Glutamatergic neuron (in vitro differentiated cells): ENCODE results near the gene HSPB7. TPM values are rescaled to one million over a fixed set of nuclear protein-coding genes. Genes with fewer than 3 reads are reported as not detected.
"Not testable (repeated sequence)": the region's sequence is repeated elsewhere in the genome, so short reads cannot be mapped to it uniquely, and the experiment has no call there.

Experiments
- DNase-seq: peaks from one replicate; pipeline ENCODE4 v3.0.0; 2022
- H3K27ac Mint-ChIP-seq: one replicate; pipeline ENCODE4 v1.8.0; 2020; ENCODE audit warnings: mild to moderate bottlenecking, mixed read lengths, inconsistent platforms; ENCODE audit not compliant: unreplicated experiment
- H3K27me3 Mint-ChIP-seq: one replicate; pipeline ENCODE4 v1.8.0; 2020; ENCODE audit warnings: mild to moderate bottlenecking, moderate library complexity, mixed read lengths, inconsistent platforms; ENCODE audit not compliant: unreplicated experiment
- H3K36me3 Mint-ChIP-seq: one replicate; pipeline ENCODE4 v1.8.0; 2020; ENCODE audit warnings: mild to moderate bottlenecking, mixed read lengths, inconsistent platforms; ENCODE audit not compliant: unreplicated experiment
- H3K4me1 Mint-ChIP-seq: one replicate; pipeline ENCODE4 v1.8.0; 2020; ENCODE audit warnings: mild to moderate bottlenecking, low read depth, mixed read lengths, inconsistent platforms; ENCODE audit not compliant: unreplicated experiment
- H3K4me3 Mint-ChIP-seq: one replicate; pipeline ENCODE4 v1.8.0; 2020; ENCODE audit warnings: mild to moderate bottlenecking, mixed read lengths, inconsistent platforms; ENCODE audit not compliant: unreplicated experiment
- H3K9me3 Mint-ChIP-seq: one replicate; pipeline ENCODE4 v1.8.0; 2020; ENCODE audit warnings: mild to moderate bottlenecking, moderate library complexity, mixed read lengths, inconsistent platforms; ENCODE audit not compliant: unreplicated experiment
- total RNA-seq: library from RNA; stranded (reverse); fragmentation: NEBNext Ultra II Directional; extraction: Animal tissue kit (Norgen Biotek cat#: 25700); gene quantifications from one replicate; pipeline ENCODE4 v1.2.1, GENCODE V29; 2021; ENCODE audit not compliant: unreplicated experiment
- TF ChIP-seq, protein P1 (sequence below): fragments of 200-600 bp; sonication (generic); IDR thresholded peaks from one replicate; pipeline ENCODE4 v1.5.0; 2021; ENCODE audit not compliant: partially characterized antibody, unreplicated experiment

Gene HSPB7
- total RNA-seq, 1 donor from 2014 or later = not detected

DNA sequence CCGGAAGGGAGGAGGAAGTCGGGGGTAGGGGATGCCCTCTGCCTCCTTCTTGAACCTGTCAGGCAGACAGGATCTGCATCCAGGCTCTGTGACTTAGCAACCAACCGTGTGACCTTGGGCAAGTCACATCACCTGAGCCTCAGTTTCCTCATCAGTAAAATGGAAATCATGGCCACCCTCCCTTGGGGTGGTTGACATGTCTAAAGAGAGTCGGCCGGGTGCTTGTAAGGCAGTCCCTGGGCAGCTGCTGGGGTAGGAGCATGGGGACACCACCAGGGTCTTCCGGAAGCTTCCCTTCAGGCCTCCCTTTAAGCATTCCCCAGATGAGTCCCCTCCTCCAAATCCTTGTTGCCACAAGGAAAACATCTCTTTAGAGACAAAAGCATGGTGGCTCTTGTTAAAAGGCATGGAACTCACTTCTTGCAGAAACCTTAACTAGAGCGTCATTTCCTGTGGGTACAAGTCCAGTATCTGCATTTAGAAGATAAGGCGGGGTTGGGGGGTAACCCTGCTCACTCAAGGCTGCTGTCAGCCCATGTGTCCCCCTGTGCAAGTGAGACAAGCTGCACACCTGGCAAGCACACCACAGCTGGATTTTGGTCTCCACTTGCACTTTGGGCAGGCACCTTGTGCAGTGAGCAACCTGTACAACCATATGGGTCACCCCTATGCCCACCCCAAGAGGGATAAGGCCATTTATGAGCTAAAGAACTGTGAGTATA, 36.1 kb upstream of the HSPB7 start:
- DNase-seq = no peak
- H3K36me3 Mint-ChIP-seq = no peaks in the 10 kb centered on the region
- H3K27me3 Mint-ChIP-seq = peaks cover 5% of the 10 kb centered on the region
- H3K27ac Mint-ChIP-seq = no peak overlapping the region
- peaks cover 2% of the 10 kb centered on the region for H3K4me1 Mint-ChIP-seq
- no peak overlapping the region for H3K4me3 Mint-ChIP-seq
- TF ChIP-seq, protein P1, sequence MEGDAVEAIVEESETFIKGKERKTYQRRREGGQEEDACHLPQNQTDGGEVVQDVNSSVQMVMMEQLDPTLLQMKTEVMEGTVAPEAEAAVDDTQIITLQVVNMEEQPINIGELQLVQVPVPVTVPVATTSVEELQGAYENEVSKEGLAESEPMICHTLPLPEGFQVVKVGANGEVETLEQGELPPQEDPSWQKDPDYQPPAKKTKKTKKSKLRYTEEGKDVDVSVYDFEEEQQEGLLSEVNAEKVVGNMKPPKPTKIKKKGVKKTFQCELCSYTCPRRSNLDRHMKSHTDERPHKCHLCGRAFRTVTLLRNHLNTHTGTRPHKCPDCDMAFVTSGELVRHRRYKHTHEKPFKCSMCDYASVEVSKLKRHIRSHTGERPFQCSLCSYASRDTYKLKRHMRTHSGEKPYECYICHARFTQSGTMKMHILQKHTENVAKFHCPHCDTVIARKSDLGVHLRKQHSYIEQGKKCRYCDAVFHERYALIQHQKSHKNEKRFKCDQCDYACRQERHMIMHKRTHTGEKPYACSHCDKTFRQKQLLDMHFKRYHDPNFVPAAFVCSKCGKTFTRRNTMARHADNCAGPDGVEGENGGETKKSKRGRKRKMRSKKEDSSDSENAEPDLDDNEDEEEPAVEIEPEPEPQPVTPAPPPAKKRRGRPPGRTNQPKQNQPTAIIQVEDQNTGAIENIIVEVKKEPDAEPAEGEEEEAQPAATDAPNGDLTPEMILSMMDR = no peak
- peaks cover 3% of the 10 kb centered on the region for H3K9me3 Mint-ChIP-seq

DNA sequence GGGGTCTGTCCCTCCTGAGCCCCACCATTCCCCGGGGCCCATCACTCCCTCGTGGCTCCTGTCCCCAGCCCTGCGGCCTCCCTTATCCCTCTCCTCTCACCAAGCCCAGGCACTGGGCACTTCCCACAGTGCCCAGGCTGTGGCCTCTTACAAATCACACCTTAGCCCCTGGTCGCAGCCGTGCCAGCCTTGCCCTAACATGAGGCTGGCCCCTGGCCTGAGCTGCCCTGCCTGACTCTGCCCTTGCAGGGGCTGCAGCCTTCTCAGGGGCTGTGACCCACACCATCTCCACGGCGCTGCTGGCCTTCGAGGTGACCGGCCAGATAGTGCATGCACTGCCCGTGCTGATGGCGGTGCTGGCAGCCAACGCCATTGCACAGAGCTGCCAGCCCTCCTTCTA, 34.1 kb upstream of the HSPB7 start:
- not testable (repeated sequence) for H3K4me3 Mint-ChIP-seq, H3K4me1 Mint-ChIP-seq, H3K27ac Mint-ChIP-seq, H3K27me3 Mint-ChIP-seq, DNase-seq, H3K9me3 Mint-ChIP-seq, H3K36me3 Mint-ChIP-seq

DNA sequence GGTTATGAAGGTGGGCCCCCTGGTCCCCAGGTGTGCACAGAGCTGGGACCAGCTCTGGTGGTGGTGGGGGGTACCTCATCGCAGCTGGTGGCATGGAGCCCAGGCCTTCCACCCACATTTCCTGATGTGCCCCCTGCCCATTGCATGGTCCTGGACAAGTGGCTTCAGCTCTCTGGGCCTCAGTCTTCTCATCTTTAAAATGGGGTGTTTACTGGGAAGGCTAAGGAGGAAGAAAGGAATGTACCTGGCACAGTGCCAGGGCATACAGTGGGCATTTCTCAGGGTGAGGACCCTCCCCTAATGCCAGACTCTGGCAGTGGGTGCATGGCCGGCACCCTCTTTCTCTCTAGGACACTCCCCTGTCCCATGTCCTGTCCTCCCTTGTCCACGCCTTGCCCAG, 33.2 kb upstream of the HSPB7 start:
- H3K9me3 Mint-ChIP-seq = peaks cover 7% of the 10 kb centered on the region
- H3K27me3 Mint-ChIP-seq = peaks cover 5% of the 10 kb centered on the region
- no peak overlapping the region for H3K4me3 Mint-ChIP-seq
- no peaks in the 10 kb centered on the region for H3K36me3 Mint-ChIP-seq
- peaks cover 2% of the 10 kb centered on the region for H3K4me1 Mint-ChIP-seq
- no peak for DNase-seq
- no peak overlapping the region for H3K27ac Mint-ChIP-seq
- TF ChIP-seq, protein P1 = no peak

- no peaks in the 10 kb centered on the region for H3K4me1 Mint-ChIP-seq
- TF ChIP-seq, protein P1 = no peak
- no peak overlapping the region for H3K27ac Mint-ChIP-seq
- H3K36me3 Mint-ChIP-seq = no peaks in the 10 kb centered on the region
- peaks cover 7% of the 10 kb centered on the region for H3K9me3 Mint-ChIP-seq
- DNase-seq = no peak
- H3K27me3 Mint-ChIP-seq = peaks cover 6% of the 10 kb centered on the region
- H3K4me3 Mint-ChIP-seq = no peak overlapping the region
Measured at GRCh38 chr1:16050328-16050727, 32.5 kb upstream of the HSPB7 start.

DNA sequence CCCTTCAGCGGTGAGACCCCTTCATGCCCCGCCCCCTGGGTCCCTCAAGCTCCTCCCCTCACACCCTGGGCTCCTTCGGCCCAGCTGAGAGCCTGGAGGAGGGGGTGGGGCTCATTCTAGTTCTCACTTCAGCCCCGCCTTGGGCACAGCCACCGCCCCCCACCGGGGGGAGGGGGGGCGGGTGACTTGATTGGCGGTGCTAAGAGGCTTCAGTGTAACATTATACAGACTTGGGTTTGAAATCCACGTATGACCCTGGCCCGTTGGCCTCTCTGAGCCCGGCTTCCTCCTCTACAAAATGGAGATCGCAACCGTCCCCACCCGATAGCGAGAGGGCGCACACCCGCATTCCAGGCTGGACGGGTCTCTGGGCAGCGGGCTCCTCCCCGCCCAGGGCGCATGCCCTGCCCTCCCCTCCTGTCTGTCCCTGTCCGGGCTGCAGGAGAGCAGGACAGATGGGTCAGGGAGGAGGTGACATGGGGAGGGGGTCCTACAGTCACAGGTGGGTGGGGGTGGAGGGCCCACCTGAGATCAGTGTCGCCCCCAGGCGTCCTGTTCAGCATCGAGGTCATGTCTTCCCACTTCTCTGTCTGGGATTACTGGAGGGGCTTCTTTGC, 30.8 kb upstream of the HSPB7 start:
- H3K9me3 Mint-ChIP-seq = peaks cover 5% of the 10 kb centered on the region
- peaks cover 3% of the 10 kb centered on the region for H3K27me3 Mint-ChIP-seq
- no peak overlapping the region for H3K27ac Mint-ChIP-seq
- H3K36me3 Mint-ChIP-seq = no peaks in the 10 kb centered on the region
- H3K4me3 Mint-ChIP-seq = peak overlapping the region; percentile 38
- no peaks in the 10 kb centered on the region for H3K4me1 Mint-ChIP-seq
- TF ChIP-seq, protein P1 = no peak
- peak; percentile 79 for DNase-seq
